Left lung (tissue), 10 donors: Measurements from ENCODE around the gene VWF. TPM values are rescaled to one million over a fixed set of nuclear protein-coding genes. Genes with fewer than 3 reads are reported as not detected.
"Not testable (repeated sequence)": the region's sequence is repeated elsewhere in the genome, so short reads cannot be mapped to it uniquely, and the experiment has no call there.

Experiments used
- ATAC-seq: fragments of 200-7000 bp; cut with Tn5 transposase; one replicate; pipeline ENCODE4 v1.9.1; 2020; ENCODE audit warnings: moderate library complexity
- DNase-seq, 4 donors: peaks; one replicate each; pipeline ENCODE4 v3.0.0-alpha.2; 2013 to 2020
- H3K27ac ChIP-seq, 2 donors: fragments of 200-600 bp; sonication (generic) in 1 of 2; one replicate each; pipeline versions ENCODE4 v1.5.0 to v1.8.0; 2020 to 2021
- H3K27me3 ChIP-seq, 2 donors: fragments of 200-600 bp; sonication (generic) in 1 of 2; one replicate each; pipeline versions ENCODE4 v1.5.0 to v1.8.0; 2020 to 2021
- H3K36me3 ChIP-seq, 2 donors: fragments of 200-600 bp; sonication (generic) in 1 of 2; one replicate each; pipeline versions ENCODE4 v1.5.0 to v1.8.0; 2020 to 2021
- H3K4me1 ChIP-seq, 2 donors: fragments of 200-600 bp; one replicate each; pipeline ENCODE4 v1.8.0; 2021
- H3K4me3 ChIP-seq, 2 donors: fragments of 200-600 bp; sonication (generic) in 1 of 2; one replicate each; pipeline versions ENCODE4 v1.5.0 to v1.8.0; 2020 to 2021; ENCODE audit warnings: mild to moderate bottlenecking in 1 of 2
- H3K9me3 ChIP-seq, 2 donors: fragments of 200-600 bp; sonication (generic) in 1 of 2; one replicate each; pipeline versions ENCODE4 v1.5.0 to v1.8.0; 2020 to 2021
- CTCF ChIP-seq, 2 donors: fragments of 200-600 bp; sonication (generic) in 1 of 2; IDR thresholded peaks; one replicate each; pipeline versions ENCODE4 v1.5.0 to v1.8.0; 2021; ENCODE audit warnings: antibody characterized with exemption in 2 of 2
- intact Hi-C, 2 donors: fragments of 100-400 bp; cut with DNase I; formaldehyde crosslinking; loops; one replicate each; pipeline versions ENCODE4 v1.11.2 to v1.14.2; 2022
- polyA plus RNA-seq, 6 donors: library from polyadenylated mRNA; unstranded; fragments of 120-200 nt; gene quantifications; one replicate each; pipeline ENCODE4 v1.2.1, GENCODE V29; 2013; ENCODE audit not compliant: insufficient read length in 6 of 6
- total RNA-seq, 2 donors: library from RNA; stranded (reverse); fragmentation: NEBNext Ultra II Directional; extraction: Animal tissue kit (Norgen Biotek cat#: 25700); gene quantifications; one replicate each; pipeline ENCODE4 v1.2.1, GENCODE V29; 2021
- donor health status: DM: no; HTN: yes; CAD: no.
- donor health status: DM: no; HTN: no; CAD: no.

Gene VWF
- total and polyA plus RNA-seq, 8 donors, result 123 to 401 (median 147) TPM

GRCh38 chr12:6161124-6161882, 36.8 kb upstream of the VWF start:
- H3K27me3 ChIP-seq, result peaks cover 0 to 5% of the 10 kb centered on the region in 2 donors
- H3K4me1 ChIP-seq, result peaks cover 0 to 9% of the 10 kb centered on the region in 2 donors
- no peak overlapping the region for H3K4me3 ChIP-seq
- no peak overlapping the region for H3K27ac ChIP-seq
- no peak for TF ChIP-seq CTCF (IDR thresholded peaks at IDR 0.05)
- H3K36me3 ChIP-seq, result no peaks in the 10 kb centered on the region
- peak in 1 of 4 donors; percentile 67 for DNase-seq
- peak; percentile 58 for ATAC-seq
- H3K9me3 ChIP-seq, result no peaks in the 10 kb centered on the region
- intact Hi-C loops, result no loop called here

GRCh38 chr12:6160049-6160649, 35.7 kb upstream of the VWF start:
- H3K9me3 ChIP-seq, H3K36me3 ChIP-seq, H3K4me1 ChIP-seq, intact Hi-C loops, H3K4me3 ChIP-seq, H3K27me3 ChIP-seq, DNase-seq, H3K27ac ChIP-seq, ATAC-seq: not testable (repeated sequence)

GRCh38 chr12:6159166-6160011, 34.9 kb upstream of the VWF start:
- H3K36me3 ChIP-seq, H3K27me3 ChIP-seq, H3K27ac ChIP-seq, H3K9me3 ChIP-seq, H3K4me1 ChIP-seq, ATAC-seq, H3K4me3 ChIP-seq, intact Hi-C loops, DNase-seq: not testable (repeated sequence)

- no peak for DNase-seq
- intact Hi-C loops, result no loop called here
- TF ChIP-seq CTCF (IDR thresholded peaks at IDR 0.05), result no peak
Observed at GRCh38 chr12:6158749-6159148, 34.3 kb upstream of the VWF start.

GRCh38 chr12:6158255-6158654, 33.8 kb upstream of the VWF start:
- no peaks in the 10 kb centered on the region for H3K36me3 ChIP-seq
- peaks cover 0 to 5% of the 10 kb centered on the region in 2 donors for H3K27me3 ChIP-seq
- H3K4me3 ChIP-seq, result no peak overlapping the region
- DNase-seq, result no peak
- ATAC-seq, result peak; percentile 28
- no peak for TF ChIP-seq CTCF (IDR thresholded peaks at IDR 0.05)
- H3K9me3 ChIP-seq, result no peaks in the 10 kb centered on the region
- intact Hi-C loops, result no loop called here
- peaks cover 0 to 9% of the 10 kb centered on the region in 2 donors for H3K4me1 ChIP-seq
- H3K27ac ChIP-seq, result peak overlapping the region in 1 of 2 donors; percentile 18

More at GRCh38 chr12:6158749-6159148, 34.3 kb upstream of the VWF start:
- no peak overlapping the region for H3K4me3 ChIP-seq
- peaks cover 0 to 5% of the 10 kb centered on the region in 2 donors for H3K27me3 ChIP-seq
- H3K4me1 ChIP-seq, result peaks cover 0 to 9% of the 10 kb centered on the region in 2 donors
- peak overlapping the region in 1 of 2 donors; percentile 18 for H3K27ac ChIP-seq
- no peak for ATAC-seq
- H3K9me3 ChIP-seq, result no peaks in the 10 kb centered on the region
- no peaks in the 10 kb centered on the region for H3K36me3 ChIP-seq

GRCh38 chr12:6157482-6157881, 33.0 kb upstream of the VWF start:
- Histone ChIP-seq H3K9me3 (no peaks in the 10 kb centered on the region), H3K4me3 (no peak overlapping the region), H3K36me3 (no peaks in the 10 kb centered on the region), H3K4me1 (peaks cover 0 to 9% of the 10 kb centered on the region in 2 donors), H3K27me3 (peaks cover 0 to 5% of the 10 kb centered on the region in 2 donors), H3K27ac (no peak overlapping the region)
- no peak for DNase-seq
- ATAC-seq, result no peak
- intact Hi-C loops, result no loop called here
- TF ChIP-seq CTCF (IDR thresholded peaks at IDR 0.05), result no peak
